Right lobe of liver (tissue), 4 donors: ENCODE measurements around the gene COMMD1.

Source experiments
- CTCF ChIP-seq, 4 donors: fragments of 200-600 bp in 3 of 4; fragments of 450-650 bp in 1 of 4; IDR thresholded peaks; one replicate each; pipeline versions ENCODE4 v1.5.1 to v1.8.0; 2016 to 2022; ENCODE audit warnings: antibody characterized with exemption in 4 of 4, mild to moderate bottlenecking in 2 of 4
- POLR2A ChIP-seq: fragments of 450-650 bp; IDR thresholded peaks from one replicate; pipeline ENCODE4 v1.6.1; 2017; ENCODE audit warnings: antibody characterized with exemption, mild to moderate bottlenecking
- donor health status: DM: no; HTN: no; CAD: no.
- donor health status: DM: no; HTN: no; CAD: no.
- donor health status: DM: no; HTN: yes; CAD: no.

GRCh38 chr2:61946666-61947065, 41.2 kb downstream of the COMMD1 start:
- TF ChIP-seq CTCF (IDR thresholded peaks at IDR 0.05) (no peak), POLR2A (no peak)
